Sigmoid colon (tissue), 4 donors: ENCODE data around the gene MTTP.

Experiments
- EP300 ChIP-seq, 4 donors: sonication (generic); formaldehyde crosslinking; IDR thresholded peaks; one replicate each; pipeline ENCODE4 v1.6.1; 2017; ENCODE audit warnings: antibody characterized with exemption in 4 of 4
- POLR2A ChIP-seq, 2 donors: fragments of 450-650 bp; IDR thresholded peaks; one replicate each; pipeline ENCODE4 v1.6.1; 2016; ENCODE audit warnings: antibody characterized with exemption in 2 of 2, mild to moderate bottlenecking in 2 of 2, moderate library complexity in 2 of 2
- TF ChIP-seq, protein P1 (sequence below), 4 experiments: fragments of 450-650 bp in 3 of 4; fragments of 200-600 bp in 1 of 4; IDR thresholded peaks; one replicate each; pipeline ENCODE4 v1.5.1; 2016 to 2019; ENCODE audit warnings: antibody characterized with exemption in 4 of 4, mild to moderate bottlenecking in 3 of 4, moderate library complexity in 2 of 4

DNA sequence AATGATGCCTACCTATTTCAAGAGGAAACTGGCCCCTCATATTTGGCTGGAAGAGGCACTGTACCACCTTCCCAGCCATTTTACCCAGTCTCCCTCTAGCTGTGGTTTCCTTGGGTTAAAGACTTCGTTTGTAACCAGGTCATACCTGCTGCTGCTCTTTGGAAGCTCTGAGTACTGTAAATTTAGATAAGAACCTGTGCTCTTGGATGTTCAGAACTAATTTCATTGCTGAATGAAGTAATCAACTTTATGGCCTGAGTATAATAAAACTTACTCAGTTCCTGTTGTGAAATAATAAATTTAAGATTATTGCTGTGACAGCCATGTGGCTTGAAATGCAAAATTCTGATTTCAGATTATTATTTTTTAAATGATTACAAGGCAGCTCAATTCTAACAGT, 12.2 kb downstream of the MTTP start:
- TF ChIP-seq, protein P1, sequence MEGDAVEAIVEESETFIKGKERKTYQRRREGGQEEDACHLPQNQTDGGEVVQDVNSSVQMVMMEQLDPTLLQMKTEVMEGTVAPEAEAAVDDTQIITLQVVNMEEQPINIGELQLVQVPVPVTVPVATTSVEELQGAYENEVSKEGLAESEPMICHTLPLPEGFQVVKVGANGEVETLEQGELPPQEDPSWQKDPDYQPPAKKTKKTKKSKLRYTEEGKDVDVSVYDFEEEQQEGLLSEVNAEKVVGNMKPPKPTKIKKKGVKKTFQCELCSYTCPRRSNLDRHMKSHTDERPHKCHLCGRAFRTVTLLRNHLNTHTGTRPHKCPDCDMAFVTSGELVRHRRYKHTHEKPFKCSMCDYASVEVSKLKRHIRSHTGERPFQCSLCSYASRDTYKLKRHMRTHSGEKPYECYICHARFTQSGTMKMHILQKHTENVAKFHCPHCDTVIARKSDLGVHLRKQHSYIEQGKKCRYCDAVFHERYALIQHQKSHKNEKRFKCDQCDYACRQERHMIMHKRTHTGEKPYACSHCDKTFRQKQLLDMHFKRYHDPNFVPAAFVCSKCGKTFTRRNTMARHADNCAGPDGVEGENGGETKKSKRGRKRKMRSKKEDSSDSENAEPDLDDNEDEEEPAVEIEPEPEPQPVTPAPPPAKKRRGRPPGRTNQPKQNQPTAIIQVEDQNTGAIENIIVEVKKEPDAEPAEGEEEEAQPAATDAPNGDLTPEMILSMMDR (IDR thresholded peaks at IDR 0.05), result no peak
- no peak for TF ChIP-seq POLR2A (IDR thresholded peaks at IDR 0.05)
- no peak for TF ChIP-seq EP300 (IDR thresholded peaks at IDR 0.05)
